H1 (cell line): ENCODE results near the gene KIAA1328. TPM values are rescaled to one million over a fixed set of nuclear protein-coding genes. Genes with fewer than 3 reads are reported as not detected.

Source experiments
- ATF2 ChIP-seq: IDR thresholded peaks from 2 replicates; pipeline ENCODE4 v1.6.1; 2012; ENCODE audit warnings: low read length, inconsistent platforms
- BACH1 ChIP-seq: IDR thresholded peaks from 2 replicates; pipeline ENCODE4 v1.6.1; 2012; ENCODE audit warnings: low read length, improper control_type of control experiment
- BRCA1 ChIP-seq: IDR thresholded peaks from 2 replicates; pipeline ENCODE4 v1.6.1; 2012; ENCODE audit warnings: low read depth, low read length, improper control_type of control experiment
- CEBPB ChIP-seq: IDR thresholded peaks from 2 replicates; pipeline ENCODE4 v1.6.1; 2012; ENCODE audit warnings: low read depth, low read length
- CTBP2 ChIP-seq: IDR thresholded peaks from 2 replicates; pipeline ENCODE4 v1.7.0; 2011; ENCODE audit warnings: borderline replicate concordance, mild to moderate bottlenecking, moderate library complexity, mixed read lengths, low read length; ENCODE audit not compliant: insufficient read depth, insufficient read length
- EGR1 ChIP-seq: IDR thresholded peaks from 2 replicates; pipeline ENCODE4 v1.6.1; 2011; ENCODE audit warnings: low read depth, low read length, borderline replicate concordance
- GABPA ChIP-seq: IDR thresholded peaks from 2 replicates; pipeline ENCODE4 v1.6.1; 2011; ENCODE audit warnings: mild to moderate bottlenecking, low read length, moderate library complexity, borderline replicate concordance; ENCODE audit not compliant: insufficient read depth
- KDM1A ChIP-seq: fragments of 200-600, 300-600 bp; sonication (generic); IDR thresholded peaks from 2 replicates; pipeline ENCODE4 v1.7.1; 2016; ENCODE audit warnings: mild to moderate bottlenecking, low read length, borderline replicate concordance
- KDM4A ChIP-seq: IDR thresholded peaks from one replicate; pipeline ENCODE4 v1.7.1; 2012; ENCODE audit warnings: low read depth, mild to moderate bottlenecking, moderate library complexity, low read length, inconsistent platforms; ENCODE audit not compliant: severe bottlenecking
- NRF1 ChIP-seq: IDR thresholded peaks from 2 replicates; pipeline ENCODE4 v1.6.1; 2011; ENCODE audit warnings: mild to moderate bottlenecking, low read depth, low read length, improper control_type of control experiment
- PHF8 ChIP-seq: fragments of 200-600 bp; sonication (generic); conservative IDR thresholded peaks from 2 replicates; pipeline ENCODE4 v1.7.1; 2012; ENCODE audit warnings: low read depth, mild to moderate bottlenecking, inconsistent platforms, low read length, moderate library complexity
- POLR2A ChIP-seq, 2 experiments: IDR thresholded peaks; 1 replicate in 1 of 2; 2 replicates in 1 of 2; pipeline ENCODE4 v1.6.1; 2011; ENCODE audit warnings: low read depth in 2 of 2, low read length in 2 of 2, mild to moderate bottlenecking in 2 of 2; ENCODE audit errors: control extremely low read depth in 1 of 2
- RAD21 ChIP-seq, 2 experiments: IDR thresholded peaks in 1 of 2; conservative IDR thresholded peaks in 1 of 2; 2 replicates each; pipeline ENCODE4 v1.6.1; 2011; ENCODE audit warnings: low read depth in 2 of 2, low read length in 2 of 2, improper control_type of control experiment in 1 of 2, inconsistent platforms in 1 of 2, mild to moderate bottlenecking in 1 of 2, moderate library complexity in 1 of 2
- RBBP5 ChIP-seq: IDR thresholded peaks from 2 replicates; pipeline ENCODE4 v1.7.1; 2012; ENCODE audit warnings: low read depth, mild to moderate bottlenecking, inconsistent platforms, low read length, moderate library complexity, borderline replicate concordance
- SIX5 ChIP-seq: IDR thresholded peaks from 2 replicates; pipeline ENCODE4 v1.6.1; 2011; ENCODE audit warnings: mild to moderate bottlenecking, low read depth, low read length
- SP1 ChIP-seq: IDR thresholded peaks from 2 replicates; pipeline ENCODE4 v1.6.1; 2011; ENCODE audit warnings: low read depth, low read length
- TAF1 ChIP-seq: IDR thresholded peaks from 2 replicates; pipeline ENCODE4 v1.6.1; 2011; ENCODE audit warnings: mild to moderate bottlenecking, low read depth, low read length
- polyA plus RNA-seq, 7 experiments: library from polyadenylated mRNA; depleted of rRNA in 3 of 7; stranded (reverse) in 5 of 7; unstranded in 2 of 7; fragments of >200 nt in 5 of 7; fragments of 200-250 nt in 2 of 7; gene quantifications; 1 replicate in 5 of 7; 2 replicates in 1 of 7; 4 replicates in 1 of 7; pipeline versions ENCODE4 v1.2.1 to v1.2.3, GENCODE V29; 2011 to 2013; ENCODE audit warnings: missing spikeins in 2 of 7, mixed read lengths in 2 of 7
- total RNA-seq: library from RNA; stranded (reverse); fragmentation: NEBNext Ultra II Directional; extraction: Animal tissue kit (Norgen Biotek cat#: 25700); gene quantifications from 2 replicates; pipeline ENCODE4 v1.2.1, GENCODE V29; 2021
- TF ChIP-seq, protein P1 (sequence below), 3 experiments: IDR thresholded peaks; 1 replicate in 2 of 3; 2 replicates in 1 of 3; pipeline versions ENCODE4 v1.5.1 to v1.6.1; 2011; ENCODE audit warnings: low read length in 3 of 3, mild to moderate bottlenecking in 3 of 3, inconsistent platforms in 2 of 3, low read depth in 1 of 3, moderate library complexity in 1 of 3; ENCODE audit not compliant: insufficient read depth in 1 of 3; ENCODE audit errors: control extremely low read depth in 1 of 3
- TF ChIP-seq, protein P2 (sequence below): IDR thresholded peaks from 2 replicates; pipeline ENCODE4 v1.6.1; 2012; ENCODE audit warnings: inconsistent platforms

KIAA1328 gene
- total and polyA plus RNA-seq, 2 of the 8 experiments (the other 6 are each of a cell fraction or from before 2014, with no cell fraction given): 2.6 to 5.7 TPM

DNA sequence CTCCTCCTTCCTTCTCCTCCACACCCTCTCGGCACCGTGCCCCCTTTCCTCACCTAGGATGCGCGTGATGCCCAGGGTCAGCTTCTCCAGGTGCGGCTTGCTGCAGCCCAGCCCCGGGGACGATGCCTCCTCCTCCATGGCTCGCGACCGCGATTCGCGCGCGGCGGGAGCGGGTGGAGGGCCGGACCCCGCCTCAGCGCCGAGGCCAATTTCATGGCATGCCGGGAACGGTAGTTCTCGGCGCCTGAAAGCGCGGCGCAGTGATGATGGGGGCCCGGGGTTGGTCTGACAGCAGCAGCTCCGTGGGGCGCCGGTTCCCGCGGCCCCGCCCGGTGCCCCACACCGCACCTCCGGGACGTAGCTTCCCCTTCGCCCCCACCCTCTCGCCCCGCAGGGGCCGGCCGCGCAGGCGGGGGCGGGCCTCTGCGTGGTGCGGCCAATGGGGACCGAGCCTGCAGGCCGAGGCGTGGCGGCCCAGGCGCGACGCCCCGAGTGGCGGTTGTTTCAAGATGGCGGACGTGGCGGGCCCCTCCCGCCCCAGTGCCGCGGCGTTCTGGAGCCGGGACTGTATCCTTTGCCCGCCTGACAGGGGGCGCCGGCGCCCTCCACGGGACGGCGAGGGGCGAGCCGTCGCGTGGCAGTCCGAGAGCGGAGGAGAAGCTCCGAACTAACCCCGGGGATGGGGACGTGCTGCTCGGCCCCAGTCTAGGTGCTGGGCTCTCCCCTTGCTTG, at the start of gene KIAA1328, which contains the start of gene TPGS2 (continued):
- TF ChIP-seq, protein P1, sequence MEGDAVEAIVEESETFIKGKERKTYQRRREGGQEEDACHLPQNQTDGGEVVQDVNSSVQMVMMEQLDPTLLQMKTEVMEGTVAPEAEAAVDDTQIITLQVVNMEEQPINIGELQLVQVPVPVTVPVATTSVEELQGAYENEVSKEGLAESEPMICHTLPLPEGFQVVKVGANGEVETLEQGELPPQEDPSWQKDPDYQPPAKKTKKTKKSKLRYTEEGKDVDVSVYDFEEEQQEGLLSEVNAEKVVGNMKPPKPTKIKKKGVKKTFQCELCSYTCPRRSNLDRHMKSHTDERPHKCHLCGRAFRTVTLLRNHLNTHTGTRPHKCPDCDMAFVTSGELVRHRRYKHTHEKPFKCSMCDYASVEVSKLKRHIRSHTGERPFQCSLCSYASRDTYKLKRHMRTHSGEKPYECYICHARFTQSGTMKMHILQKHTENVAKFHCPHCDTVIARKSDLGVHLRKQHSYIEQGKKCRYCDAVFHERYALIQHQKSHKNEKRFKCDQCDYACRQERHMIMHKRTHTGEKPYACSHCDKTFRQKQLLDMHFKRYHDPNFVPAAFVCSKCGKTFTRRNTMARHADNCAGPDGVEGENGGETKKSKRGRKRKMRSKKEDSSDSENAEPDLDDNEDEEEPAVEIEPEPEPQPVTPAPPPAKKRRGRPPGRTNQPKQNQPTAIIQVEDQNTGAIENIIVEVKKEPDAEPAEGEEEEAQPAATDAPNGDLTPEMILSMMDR (IDR thresholded peaks at IDR 0.05; ENCODE audit: control extremely low read depth in 1 of 3, insufficient read depth in 1 of 3, low read depth in 1 of 3, low read length in 3 of 3): peak; percentile 46 to 56 (median 55)
- TF ChIP-seq RBBP5 (peak; percentile 88), CEBPB (no peak; the same call in 1 of the 2 replicates), SIX5 (peak; percentile 37; the same call in 1 of the 2 replicates), RAD21 (IDR thresholded peaks at IDR 0.05 in 1 of 2, conservative IDR thresholded peaks at IDR 0.05 in 1 of 2; ENCODE audit: low read depth in 2 of 2, low read length in 2 of 2) (peak; percentile 18 to 40; a peak in 3 of 4 replicates), EGR1 (peak; percentile 51; the same call in 1 of the 2 replicates), ATF2 (no peak), KDM1A (peak; percentile 90; the same call in 1 of the 2 replicates), NRF1 (no peak), SP1 (no peak), BRCA1 (no peak), TAF1 (peak; percentile 71), PHF8 (peak; percentile 80), KDM4A (peak; percentile 88), POLR2A (IDR thresholded peaks at IDR 0.05; ENCODE audit: control extremely low read depth in 1 of 2, low read depth in 2 of 2, low read length in 2 of 2) (peak; percentile 30 to 59; a peak in 1 of 3 replicates), CTBP2 (peak; percentile 95), GABPA (no peak), BACH1 (peak; percentile 79)
- TF ChIP-seq, protein P2, sequence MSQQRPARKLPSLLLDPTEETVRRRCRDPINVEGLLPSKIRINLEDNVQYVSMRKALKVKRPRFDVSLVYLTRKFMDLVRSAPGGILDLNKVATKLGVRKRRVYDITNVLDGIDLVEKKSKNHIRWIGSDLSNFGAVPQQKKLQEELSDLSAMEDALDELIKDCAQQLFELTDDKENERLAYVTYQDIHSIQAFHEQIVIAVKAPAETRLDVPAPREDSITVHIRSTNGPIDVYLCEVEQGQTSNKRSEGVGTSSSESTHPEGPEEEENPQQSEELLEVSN: peak; percentile 76
